ENCODE results near the gene MINDY4.

Gene MINDY4

DNA sequence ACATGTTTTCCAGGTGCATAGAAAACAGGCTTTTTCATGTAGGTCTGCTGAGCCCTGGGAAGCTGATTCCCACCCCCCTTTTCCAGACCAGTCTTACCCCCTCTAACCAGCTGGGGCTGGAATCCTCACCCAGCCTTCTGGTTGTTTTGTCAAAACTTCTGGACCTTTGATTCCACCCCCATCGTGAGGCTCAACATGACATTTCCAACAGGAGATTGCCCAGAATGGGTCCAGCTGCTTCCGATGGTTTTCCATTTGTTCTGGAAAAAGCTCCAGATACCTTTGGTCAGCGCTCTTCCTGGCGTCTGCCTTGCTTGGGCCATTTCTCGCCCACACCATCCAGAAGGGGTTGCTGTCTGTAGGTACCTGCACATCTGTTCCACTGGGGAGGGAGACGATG, 41.5 kb downstream of the MINDY4 start:
- no peaks in the 10 kb centered on the region for H3K36me3 ChIP-seq (ENCODE audit: low read length)
- H4K20me1 ChIP-seq (ENCODE audit: low read depth, low read length): no peaks in the 10 kb centered on the region
- H3K4me2 ChIP-seq (ENCODE audit: low read depth, low read length, poor library complexity, severe bottlenecking): no peak overlapping the region

DNA sequence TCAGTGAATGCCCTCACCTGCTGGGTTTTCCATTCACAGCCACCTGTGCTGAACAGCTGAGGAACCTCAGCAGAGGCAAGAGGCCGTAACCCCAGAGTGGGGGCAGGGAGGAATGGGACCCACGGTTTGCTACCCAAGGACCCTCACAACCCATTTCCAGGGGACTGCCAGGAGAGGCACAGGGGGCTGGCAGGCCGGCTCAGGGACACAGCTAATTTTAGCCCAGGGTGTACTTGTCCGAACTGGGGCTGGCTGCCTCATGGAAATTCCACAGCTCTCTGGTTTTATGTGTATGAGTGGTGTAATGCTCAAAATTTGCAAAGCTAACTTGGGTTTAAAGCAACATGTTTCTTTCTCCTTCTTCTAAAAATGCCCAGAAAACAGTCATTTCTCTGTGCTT, 42.2 kb downstream of the MINDY4 start:
- Histone ChIP-seq H3K4me3 (ENCODE audit: insufficient read depth, low read length, poor library complexity, severe bottlenecking) (no peak overlapping the region), H3K27ac (ENCODE audit: low read depth, low read length) (no peak overlapping the region), H3K9me3 (ENCODE audit: insufficient read depth, low read length) (no peaks in the 10 kb centered on the region), H3K36me3 (ENCODE audit: low read length) (no peaks in the 10 kb centered on the region), H3K27me3 (ENCODE audit: low read length) (no peaks in the 10 kb centered on the region), H3K4me2 (ENCODE audit: low read depth, low read length, poor library complexity, severe bottlenecking) (no peak overlapping the region), H3K9ac (ENCODE audit: low read length) (no peak overlapping the region), H3F3A (ENCODE audit: insufficient read depth) (no peaks in the 10 kb centered on the region), H4K20me1 (ENCODE audit: low read depth, low read length) (no peaks in the 10 kb centered on the region), H3K79me2 (ENCODE audit: insufficient read depth, low read length) (no peaks in the 10 kb centered on the region), H2AFZ (ENCODE audit: low read depth, low read length, severe bottlenecking) (no peak overlapping the region), H3K9me2 (replicated peaks; ENCODE audit: insufficient read depth, low read length) (no peaks in the 10 kb centered on the region)
- TF ChIP-seq EZH2phosphoT487 (conservative IDR thresholded peaks at IDR 0.05; ENCODE audit: low read length): no peak
- TF ChIP-seq CTCF (IDR thresholded peaks at IDR 0.05; ENCODE audit: insufficient read depth, low read length, poor library complexity, severe bottlenecking): no peak

More for the DNA sequence above, 41.5 kb downstream of the MINDY4 start:
- Histone ChIP-seq H3K4me3 (ENCODE audit: insufficient read depth, low read length, poor library complexity, severe bottlenecking) (no peak overlapping the region), H3K79me2 (ENCODE audit: insufficient read depth, low read length) (no peaks in the 10 kb centered on the region), H2AFZ (ENCODE audit: low read depth, low read length, severe bottlenecking) (no peak overlapping the region), H3K27me3 (ENCODE audit: low read length) (no peaks in the 10 kb centered on the region), H3K9me2 (replicated peaks; ENCODE audit: insufficient read depth, low read length) (no peaks in the 10 kb centered on the region), H3K27ac (ENCODE audit: low read depth, low read length) (no peak overlapping the region), H3F3A (ENCODE audit: insufficient read depth) (no peaks in the 10 kb centered on the region), H3K9ac (ENCODE audit: low read length) (no peak overlapping the region), H3K9me3 (ENCODE audit: insufficient read depth, low read length) (no peaks in the 10 kb centered on the region)
- TF ChIP-seq EZH2phosphoT487 (conservative IDR thresholded peaks at IDR 0.05; ENCODE audit: low read length) (no peak), CTCF (IDR thresholded peaks at IDR 0.05; ENCODE audit: insufficient read depth, low read length, poor library complexity, severe bottlenecking) (no peak)

- H3K4me3 ChIP-seq (ENCODE audit: insufficient read depth, low read length, poor library complexity, severe bottlenecking): no peak overlapping the region
- no peak overlapping the region for H3K9ac ChIP-seq (ENCODE audit: low read length)
- TF ChIP-seq CTCF (IDR thresholded peaks at IDR 0.05; ENCODE audit: insufficient read depth, low read length, poor library complexity, severe bottlenecking) (no peak), EZH2phosphoT487 (conservative IDR thresholded peaks at IDR 0.05; ENCODE audit: low read length) (no peak)
- H3K4me2 ChIP-seq (ENCODE audit: low read depth, low read length, poor library complexity, severe bottlenecking): no peak overlapping the region
- H3K27ac ChIP-seq (ENCODE audit: low read depth, low read length): no peak overlapping the region
- H2AFZ ChIP-seq (ENCODE audit: low read depth, low read length, severe bottlenecking): no peak overlapping the region
- no peaks in the 10 kb centered on the region for H4K20me1 ChIP-seq (ENCODE audit: low read depth, low read length)
- no peaks in the 10 kb centered on the region for H3K9me3 ChIP-seq (ENCODE audit: insufficient read depth, low read length)
- H3K27me3 ChIP-seq (ENCODE audit: low read length): no peaks in the 10 kb centered on the region
- H3K79me2 ChIP-seq (ENCODE audit: insufficient read depth, low read length): no peaks in the 10 kb centered on the region
- H3K36me3 ChIP-seq (ENCODE audit: low read length): no peaks in the 10 kb centered on the region
- H3F3A ChIP-seq (ENCODE audit: insufficient read depth): no peaks in the 10 kb centered on the region
- H3K9me2 ChIP-seq (replicated peaks; ENCODE audit: insufficient read depth, low read length): no peaks in the 10 kb centered on the region
Measured at GRCh38 chr7:30814700-30815387, 43.6 kb downstream of the MINDY4 start.

All from SU-DHL-6 (cell line).